ENCODE data around the gene KDM2B.
"Not testable (repeated sequence)": the region's sequence is repeated elsewhere in the genome, so short reads cannot be mapped to it uniquely, and the experiment has no call there.

Gene KDM2B

DNA sequence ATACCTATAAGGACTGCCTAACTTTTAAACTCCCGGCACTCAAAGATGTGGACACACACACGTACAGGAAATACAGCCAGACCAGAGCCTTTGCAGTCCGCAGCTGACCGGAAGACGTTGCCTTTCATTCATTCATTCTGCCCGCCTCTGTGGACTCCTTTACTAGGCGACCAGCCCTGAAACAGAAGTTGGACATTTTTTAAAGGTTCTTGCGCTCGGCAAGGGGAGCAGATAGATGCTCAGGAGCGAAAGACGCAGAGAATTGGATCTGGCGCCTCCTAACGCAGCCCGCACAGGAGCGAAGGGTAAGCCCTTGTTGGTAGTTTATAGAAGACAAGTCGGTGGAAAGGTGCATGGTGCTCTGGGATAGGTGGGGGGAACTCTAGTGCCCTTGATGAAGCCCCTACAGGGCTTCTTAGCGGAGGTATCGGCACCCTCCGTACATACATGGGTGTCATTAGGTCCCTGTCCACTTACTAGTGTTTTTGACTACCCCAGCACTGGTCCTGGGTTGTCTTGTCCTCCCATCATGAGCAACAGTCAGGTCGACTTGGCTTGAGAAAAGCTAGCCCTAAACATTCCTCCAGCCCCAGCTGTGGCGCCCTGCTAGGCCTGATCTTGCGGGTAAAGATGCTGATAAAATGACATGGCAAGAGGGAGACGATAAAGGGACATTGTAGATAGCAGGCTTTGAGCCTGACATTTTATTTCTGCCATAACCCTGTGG lies at the start of gene KDM2B:
Gene KDM2B, minus strand, starts transcription at position 65 of the 727 bp plus-strand sequence. CDS start 112 bp downstream, outside the sequence.
- peak; percentile 20 to 32 for DNase-seq

DNA sequence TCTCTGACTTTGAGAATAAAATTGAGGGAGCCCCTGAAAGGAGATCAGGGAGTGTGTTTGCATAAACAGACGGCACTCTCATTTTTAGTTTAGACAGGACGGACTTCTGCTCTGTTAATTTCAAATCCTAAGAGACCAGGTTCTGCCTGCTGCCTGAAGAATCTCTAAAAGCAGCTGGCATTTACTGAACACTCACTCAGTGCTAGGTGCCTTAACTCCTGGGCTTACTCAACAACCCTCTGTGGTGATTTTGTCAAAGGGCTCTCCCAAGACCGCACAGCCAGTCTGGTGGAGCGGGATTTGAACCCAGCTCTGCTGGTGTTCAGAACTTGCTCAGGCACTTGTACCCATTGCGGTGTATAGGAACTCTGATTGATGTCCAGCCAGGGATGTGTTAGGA lies 47.7 kb upstream of the KDM2B start:
- peak in 1 of 2 experiments; percentile 41 for DNase-seq

DNA sequence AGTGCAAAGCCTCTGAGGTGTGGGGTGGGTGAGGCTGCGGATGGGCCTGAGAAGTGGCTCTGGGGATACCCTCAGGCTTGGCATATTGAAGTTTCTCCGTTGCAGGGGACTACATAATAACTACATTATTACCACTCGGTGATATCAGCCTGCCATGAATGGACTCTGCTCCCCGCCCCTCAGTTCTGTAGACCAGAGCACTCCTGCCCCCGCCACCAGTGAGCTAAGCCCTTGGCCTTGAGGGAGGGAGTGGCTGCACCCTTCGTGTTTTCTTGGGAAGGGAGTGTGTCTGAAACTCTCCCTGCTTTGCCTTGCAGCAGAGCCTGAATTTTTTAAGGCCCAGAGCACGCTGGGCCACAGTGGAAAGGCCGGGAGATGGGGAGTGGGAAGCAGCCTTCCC lies 47.2 kb upstream of the KDM2B start:
- DNase-seq, result peak; percentile 43 to 48

DNA sequence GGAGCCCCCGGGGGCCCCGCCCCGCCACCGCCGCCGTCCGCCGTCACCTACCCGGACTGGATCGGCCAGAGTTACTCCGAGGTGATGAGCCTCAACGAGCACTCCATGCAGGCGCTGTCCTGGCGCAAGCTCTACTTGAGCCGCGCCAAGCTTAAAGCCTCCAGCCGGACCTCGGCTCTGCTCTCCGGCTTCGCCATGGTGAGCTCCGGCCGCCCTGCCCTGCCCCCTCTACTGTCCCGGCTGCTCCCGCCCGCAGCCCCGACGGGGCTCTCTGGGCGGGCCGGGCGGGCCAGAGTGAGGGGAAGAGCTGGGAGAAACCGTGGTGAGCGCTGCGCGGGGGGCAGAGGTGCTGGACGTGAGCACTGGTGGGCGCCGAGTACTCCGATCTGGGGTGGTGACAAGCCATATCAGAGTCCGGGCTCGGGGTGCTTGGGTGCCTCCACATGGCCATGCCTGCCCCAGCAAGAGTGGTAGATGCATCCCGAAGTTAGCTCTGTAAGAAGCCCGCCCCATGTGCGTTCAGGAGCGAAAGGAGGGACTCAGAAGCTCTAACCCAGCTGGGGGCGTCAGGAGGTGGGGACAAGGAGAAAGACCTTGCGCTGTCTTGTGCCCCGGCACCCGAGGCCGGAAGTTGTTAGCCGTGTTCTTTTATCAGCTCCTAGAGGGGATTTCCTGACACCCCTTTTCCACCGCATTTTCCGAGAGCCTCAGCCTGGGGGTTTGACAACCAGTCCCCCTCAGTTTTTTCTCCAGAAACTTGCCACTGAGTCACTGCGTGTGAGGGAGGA lies 46.2 kb upstream of the KDM2B start:
- DNase-seq, result peak; percentile 88 to 92

DNA sequence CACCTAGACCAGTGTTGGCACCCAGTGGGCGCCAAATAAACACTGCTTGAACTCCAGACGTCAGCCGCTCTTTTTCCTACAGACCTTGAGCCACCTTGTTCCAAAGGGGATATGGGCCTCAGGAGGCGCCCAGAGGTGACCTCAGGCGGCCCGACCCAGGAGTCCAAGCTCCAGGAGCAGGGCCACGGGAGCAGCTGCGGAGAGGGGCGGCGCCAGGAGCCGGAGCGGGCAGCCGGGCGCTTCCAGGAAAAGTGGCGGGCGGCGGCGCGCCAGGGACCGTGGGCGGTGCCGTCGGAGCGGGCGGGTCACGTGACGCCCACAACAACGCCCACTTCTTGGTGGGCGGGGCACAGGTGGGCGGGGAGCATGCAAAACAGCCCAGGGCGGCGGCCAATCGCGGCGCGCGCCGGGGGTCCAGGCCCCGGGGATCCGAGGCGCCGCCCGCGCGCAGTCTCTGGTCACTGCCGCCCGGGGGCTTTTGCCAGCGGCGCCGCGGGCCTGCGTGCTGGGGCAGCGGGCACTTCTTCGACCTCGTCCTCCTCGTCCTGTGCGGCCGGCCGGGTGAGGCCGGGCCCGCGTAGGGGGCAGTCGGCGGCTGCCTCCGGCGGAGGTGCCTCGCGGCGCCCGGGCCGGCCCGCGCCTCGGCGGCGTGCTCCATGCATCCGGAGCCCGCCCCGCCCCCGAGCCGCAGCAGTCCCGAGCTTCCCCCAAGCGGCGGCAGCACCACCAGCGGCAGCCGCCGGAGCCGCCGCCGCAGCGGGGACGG lies 45.4 kb upstream of the KDM2B start, which contains the start of gene ORAI1:
Gene ORAI1, plus strand, starts transcription at position 444 of the 766 bp plus-strand sequence.
- DNase-seq, result peak; percentile 97

DNA sequence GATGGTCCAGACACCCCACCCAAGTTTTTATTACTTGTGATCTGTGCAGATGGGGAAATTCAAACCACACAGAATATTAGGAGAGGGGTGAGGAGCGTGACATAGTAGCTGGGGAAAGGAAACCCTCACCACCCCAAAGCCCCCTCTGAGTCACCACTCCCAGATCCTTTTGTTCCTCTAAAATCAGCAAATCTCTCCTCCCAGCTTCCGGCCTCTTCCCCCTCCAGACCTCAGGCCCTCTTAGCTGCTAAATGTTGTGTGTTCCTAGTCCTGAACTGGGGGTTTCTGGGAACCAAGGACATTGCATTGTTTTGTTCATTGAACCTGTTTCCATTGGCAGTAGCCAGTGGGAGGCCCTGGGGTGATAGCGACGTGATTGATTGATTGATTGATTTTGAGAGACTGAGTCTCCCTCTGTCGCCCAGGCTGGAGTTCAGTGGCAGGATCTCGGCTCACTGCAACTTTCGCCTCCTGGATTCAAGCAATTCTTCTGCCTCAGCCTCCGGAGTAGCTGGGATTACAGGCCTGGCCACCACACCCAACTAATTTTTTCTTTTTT lies 39.6 kb upstream of the KDM2B start:
- DNase-seq, result no peak

DNA sequence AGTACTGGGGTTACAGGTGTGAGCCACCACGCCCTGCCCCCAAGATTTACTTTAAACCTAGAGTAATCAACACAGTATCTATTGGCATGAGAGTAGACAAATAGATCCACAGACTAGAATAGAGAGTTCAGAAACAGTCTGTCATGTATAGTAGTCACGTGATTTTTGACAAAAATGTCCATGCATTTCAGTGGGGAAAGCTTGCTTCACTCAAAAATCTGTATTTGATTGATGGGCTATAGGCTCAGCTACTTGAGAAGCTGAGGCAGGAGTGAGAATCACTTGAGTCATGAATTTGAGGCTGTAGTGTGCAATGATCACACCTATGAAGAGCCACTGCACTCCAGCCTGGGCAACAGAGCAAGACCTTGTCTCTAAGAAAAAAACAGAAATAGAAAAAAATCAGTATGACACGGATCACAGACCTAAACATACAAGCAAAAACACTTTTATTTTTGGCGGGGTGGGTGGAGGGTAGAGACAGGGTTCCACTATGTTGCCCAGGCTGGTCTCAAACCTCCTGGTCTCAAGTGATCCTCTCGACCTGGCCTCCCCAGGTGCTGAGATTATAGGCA lies 37.9 kb upstream of the KDM2B start:
- DNase-seq, result no peak

DNA sequence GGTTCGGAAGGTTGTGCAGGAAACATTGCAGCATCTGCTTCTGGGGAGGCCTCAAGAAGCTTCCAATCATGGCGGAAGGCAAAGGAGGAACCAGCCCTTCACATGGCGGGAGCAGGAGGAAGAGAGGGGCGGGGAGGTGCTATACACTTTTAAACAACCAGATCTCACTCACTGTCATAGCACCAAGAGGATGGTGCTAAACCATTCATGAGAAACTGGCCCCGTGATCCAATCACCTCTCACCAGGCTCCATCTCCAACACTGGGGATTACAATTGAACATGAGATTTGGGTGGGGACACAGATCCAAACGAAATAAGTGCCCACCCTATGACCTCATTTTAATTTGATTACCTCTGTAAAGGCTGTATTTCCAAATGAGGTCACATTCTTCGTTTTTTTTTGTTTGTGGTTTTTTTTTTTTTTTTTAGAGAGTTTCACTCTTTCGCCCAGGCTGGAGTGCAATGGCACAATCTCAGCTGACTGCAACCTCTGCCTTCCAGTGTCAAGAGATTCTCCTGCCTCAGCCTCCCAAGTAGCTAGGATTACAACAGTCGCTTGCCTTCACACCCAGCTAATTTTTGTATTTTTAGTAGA lies 34.1 kb upstream of the KDM2B start:
- no peak for DNase-seq

DNA sequence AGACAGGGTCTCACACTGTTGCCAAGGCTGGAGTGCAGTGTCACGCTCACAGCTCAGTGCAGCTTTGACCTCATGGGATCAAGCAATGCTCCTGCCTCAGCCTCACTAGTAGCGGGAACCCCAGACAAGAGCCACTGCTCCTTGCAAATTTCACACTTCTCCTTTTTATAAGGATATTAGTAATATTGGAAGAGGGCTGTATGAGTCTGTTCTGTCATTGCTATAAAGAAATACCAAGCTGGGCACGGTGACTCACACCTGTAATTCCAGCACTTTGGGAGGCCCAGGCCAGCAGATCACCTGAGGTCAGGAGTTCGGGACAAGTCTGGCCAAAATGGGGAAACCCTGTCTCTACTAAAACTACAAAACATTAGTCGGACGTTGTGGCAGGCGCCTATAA lies 32.6 kb upstream of the KDM2B start:
- no peak for DNase-seq

DNA sequence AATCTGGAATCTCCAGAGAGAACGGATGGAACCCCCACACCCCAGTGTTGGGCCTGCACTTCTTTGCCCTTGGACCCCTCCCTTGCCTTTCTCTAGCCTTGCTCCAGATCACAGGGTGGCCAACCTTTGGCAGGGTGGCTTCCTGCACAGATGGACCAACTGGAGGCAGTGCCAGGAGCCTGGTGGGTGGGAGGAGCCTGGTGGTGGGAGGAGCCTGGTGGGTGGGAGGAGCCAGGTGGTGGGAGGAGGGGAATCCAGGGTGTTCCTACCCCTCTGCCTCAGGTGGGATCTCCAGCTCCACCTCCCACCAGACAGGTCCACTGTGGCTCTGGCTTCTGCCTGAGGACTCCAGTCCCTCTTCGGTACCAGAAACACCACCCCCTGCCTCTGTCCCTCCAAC lies 30.5 kb upstream of the KDM2B start:
- peak; percentile 52 to 53 for DNase-seq

DNA sequence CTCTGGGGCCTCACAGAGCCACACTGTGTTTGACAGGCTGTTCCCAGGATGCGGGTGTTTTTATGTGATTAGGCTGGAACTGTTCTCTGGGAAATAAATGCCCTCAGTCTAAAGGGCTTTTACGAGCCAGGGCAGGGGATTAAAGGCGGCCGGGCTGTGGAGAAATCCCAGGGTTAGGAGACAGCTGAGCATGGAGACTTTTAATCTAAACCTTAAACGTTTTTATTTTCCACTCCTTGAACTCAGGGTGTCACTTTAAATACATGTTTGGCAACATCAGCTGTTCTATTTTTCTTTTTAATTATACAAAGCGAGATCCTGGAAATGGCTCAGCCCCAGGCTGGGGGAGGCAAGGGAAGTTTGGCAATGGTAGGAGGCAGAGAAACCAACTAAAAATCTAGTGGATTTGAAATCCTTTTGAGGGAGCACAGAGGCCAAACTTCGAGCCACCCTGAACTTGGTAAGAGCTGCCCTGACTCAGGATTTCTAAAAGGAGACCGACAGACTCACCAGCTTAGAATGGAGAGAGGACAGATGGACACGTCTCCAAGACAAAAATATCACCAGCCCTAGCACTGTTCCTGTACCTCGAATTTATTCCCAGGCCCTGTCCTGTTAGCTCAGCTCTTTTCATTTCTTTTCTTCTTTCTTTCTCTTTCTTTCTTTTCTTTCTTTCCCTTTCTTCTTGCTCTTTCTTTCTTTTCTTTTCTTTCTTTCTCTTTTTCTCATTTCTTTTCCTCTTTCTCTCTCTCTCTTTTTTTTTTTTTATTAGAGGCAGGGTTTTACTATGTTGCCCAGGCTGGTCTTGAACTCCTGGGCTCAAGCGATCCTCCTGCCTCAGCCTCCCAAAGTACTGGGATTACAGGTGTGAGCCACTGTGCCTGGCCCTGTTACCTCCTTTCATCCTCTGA lies 29.7 kb upstream of the KDM2B start:
- DNase-seq, result no peak

DNA sequence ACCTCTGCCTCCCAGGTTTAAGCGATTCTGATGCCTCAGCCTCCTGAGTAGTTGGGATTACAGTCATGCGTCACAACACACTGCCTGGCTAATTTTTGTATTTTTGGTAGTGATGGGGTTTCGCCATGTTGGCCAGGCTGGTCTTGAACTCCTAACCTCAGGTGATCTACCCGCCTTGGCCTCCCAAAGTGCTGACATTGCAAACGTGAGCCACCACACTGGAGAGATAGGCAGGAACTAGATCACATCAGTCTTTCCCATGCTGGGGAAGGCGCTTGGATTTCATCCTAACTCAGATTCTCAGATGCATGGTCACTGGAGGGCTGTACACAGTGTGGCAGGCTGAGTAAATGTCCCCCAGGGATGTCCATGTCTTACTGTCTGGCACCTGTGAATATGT lies 27.5 kb upstream of the KDM2B start:
- DNase-seq, result no peak

DNA sequence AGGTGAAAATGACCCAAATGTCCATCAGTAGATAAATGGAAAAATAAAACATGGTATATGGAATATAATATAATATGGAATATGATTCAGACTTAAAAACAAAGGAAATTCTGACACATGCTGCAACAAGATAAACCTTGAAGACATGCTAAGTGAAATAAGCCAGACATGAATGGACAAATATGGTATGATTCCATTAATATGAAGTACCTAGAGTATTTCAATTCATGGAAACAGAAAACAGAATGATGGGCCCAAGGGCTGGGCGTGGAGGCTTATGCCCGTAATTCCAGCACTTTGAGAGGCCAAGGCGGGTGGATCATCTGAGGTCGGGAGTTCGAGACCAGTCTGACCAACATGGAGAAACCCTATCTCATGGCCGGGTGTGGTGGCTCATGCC lies 22.8 kb upstream of the KDM2B start:
- DNase-seq, result no peak

DNA sequence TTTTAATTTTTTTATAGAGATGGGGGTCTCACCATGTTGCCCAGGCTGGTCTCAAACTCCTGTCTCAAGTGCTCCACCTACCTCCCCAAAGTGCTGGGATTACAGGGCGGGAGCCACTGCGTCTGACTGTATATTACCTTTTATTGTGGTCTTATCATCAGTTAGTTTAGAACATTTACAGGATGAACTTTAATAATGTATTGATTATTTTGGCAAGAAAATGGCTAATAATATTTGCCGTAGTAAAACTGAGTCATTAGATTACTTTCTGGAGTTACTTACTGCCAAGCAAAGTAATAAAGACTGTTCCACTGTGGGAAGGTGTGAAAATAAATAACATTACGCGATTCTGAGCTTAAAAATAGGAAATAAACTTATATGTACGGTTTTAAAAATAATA lies 21.9 kb upstream of the KDM2B start:
- no peak for DNase-seq

DNA sequence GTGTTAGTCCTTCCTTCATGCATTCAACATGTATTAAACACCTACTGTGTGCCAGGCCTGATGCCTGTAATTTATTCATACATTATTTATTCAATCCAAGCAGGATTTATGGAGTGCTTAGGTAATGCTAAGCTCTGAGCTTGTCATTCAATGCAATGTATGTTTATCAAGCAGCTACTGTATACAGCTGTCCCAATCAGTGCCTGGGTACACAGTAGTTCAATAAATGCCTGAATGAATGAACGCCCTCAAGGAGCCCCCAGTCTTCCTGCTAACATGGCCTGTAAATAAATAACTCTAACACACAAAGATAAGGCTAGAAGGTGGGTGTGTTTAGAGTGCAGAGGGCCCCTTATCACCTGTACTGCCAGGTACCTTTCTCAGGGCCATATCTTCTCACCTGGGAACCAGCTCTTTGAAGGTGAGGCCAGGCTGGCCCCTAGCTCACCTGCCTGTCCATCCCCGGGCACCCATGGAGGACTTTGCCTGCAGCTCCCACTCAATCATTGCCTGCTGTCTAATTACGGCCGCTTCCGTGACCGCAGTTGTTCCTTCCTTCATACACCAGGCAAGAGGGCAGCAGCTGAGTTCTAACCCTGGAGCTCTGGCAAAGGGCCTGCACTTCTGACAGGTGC lies 20.0 kb upstream of the KDM2B start:
- no peak for DNase-seq

DNA sequence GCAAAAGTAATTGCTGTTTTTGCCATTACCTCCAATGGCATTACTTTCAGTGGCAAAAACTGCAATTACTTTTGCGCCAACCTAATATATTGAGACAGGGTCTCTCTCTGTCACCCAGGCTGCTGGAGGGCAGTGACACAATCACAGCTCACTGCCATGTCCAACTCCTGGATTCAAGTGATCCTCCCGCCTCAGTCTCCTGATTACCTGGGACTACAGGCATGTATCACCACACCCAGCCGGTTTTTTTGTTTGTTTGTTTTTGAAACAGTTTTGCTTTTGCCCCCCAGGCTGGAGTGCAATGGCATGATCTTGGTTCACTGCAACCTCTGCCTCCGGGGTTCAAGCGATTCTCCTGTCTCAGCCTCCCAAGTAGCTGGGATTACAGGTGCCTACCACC lies 15.7 kb upstream of the KDM2B start:
- DNase-seq, result no peak

DNA sequence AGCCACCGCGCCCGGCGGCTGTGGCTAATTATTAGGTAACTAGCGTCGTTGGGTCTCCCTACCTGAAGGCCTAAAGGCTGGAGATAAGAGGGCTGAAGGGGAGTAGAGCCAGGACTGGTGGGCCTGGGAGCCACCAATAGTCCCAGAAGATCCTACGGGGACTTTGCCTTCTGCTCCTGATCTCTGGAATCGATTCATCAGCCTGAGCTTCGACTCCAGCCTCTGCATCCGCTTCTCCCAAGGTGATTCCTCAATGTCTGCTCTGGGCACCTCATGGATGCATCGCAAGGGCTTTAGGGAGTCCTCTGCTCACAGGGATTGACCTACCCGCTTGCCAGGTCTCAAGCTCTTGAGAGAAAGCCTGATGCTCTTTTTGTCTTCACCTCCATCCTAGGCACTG lies 14.7 kb upstream of the KDM2B start:
- DNase-seq, result no peak

DNA sequence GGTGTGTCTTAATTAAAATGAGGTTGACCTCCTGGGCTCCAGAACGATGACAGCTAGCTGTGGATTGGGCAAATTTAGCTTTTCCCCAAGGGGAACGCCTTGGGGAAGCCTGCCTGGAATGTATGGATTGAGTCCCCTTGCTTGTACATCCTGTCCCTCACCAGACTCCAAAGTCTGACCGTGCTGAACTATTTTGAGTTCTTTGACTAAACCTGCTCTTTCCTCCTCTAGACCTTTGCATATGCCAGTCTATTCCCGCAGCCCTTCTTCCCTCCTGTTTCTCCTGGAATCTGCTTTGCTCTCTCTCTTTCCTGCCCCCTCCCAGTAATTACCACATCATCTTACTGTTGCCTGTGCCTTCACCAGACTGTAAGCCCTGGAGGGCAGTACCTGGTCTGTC lies 11.5 kb upstream of the KDM2B start:
- no peak for DNase-seq

DNA sequence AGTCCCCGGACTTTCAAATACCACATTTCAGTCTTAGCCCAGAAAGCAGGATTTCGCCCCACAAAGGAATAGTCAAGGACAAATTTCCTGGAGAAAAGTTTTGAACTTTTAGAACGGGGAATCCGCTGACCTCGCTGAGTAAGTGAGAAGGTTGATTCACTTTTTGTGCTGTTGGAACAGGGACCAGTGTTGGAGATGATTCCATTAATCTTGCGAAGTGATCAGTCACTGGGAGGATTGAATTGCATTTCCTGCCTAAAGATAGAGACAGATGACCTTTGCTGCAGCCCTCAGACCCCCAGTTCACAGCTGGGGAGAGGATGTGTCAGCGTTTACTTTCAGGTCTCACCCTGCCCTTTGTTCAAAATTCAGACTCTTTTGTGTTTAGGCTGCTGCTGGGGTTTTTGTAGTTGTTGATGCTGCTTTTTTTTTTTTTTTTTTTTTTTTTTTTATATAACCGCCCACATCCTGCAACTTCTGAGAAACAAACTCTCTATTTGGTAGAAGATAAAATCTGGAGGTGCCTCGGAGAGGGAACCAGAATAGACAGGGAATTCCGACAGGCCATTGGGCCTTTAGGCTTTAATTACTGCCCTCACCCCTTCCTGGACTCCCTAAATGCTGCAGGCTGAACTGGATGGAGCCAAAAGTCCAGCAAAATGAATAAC lies 9.8 kb upstream of the KDM2B start:
- DNase-seq, result peak; percentile 57 to 69

DNA sequence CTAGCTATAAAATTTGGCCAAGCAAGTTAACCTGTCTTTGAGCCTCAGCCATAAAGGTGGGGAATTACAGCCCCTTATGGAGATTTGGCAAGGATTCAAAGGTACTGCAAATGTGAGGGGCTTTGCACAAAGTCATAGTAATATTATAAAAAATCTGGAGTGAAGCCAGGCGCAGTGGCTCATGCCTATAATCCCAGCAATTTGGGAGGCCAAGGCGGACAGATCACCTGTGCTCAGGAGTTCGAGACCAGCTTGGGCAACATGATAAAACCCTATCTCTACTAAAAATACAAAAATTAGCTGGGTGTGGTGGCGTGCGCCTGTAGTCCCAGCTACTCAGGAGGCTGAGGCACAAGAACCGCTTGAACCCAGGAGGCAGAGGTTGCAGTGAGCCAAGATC lies 4.1 kb upstream of the KDM2B start:
- DNase-seq, result not testable (repeated sequence)

Data from activated CD4-positive, alpha-beta T cell treated with anti-CD3 and anti-CD28 coated beads, Interleukin-2, amount 50 U/mL, for 48 hours (primary cell).